ENCODE results near the gene MOV10L1. TPM values are rescaled to one million over a fixed set of nuclear protein-coding genes. Genes with fewer than 3 reads are reported as not detected.

The MOV10L1 gene
- total and polyA plus RNA-seq, 9 of the 15 experiments (the other 6 are each of a cell fraction or from before 2014, with no cell fraction given): 0.06 to 0.43 (median 0.15) TPM

DNA sequence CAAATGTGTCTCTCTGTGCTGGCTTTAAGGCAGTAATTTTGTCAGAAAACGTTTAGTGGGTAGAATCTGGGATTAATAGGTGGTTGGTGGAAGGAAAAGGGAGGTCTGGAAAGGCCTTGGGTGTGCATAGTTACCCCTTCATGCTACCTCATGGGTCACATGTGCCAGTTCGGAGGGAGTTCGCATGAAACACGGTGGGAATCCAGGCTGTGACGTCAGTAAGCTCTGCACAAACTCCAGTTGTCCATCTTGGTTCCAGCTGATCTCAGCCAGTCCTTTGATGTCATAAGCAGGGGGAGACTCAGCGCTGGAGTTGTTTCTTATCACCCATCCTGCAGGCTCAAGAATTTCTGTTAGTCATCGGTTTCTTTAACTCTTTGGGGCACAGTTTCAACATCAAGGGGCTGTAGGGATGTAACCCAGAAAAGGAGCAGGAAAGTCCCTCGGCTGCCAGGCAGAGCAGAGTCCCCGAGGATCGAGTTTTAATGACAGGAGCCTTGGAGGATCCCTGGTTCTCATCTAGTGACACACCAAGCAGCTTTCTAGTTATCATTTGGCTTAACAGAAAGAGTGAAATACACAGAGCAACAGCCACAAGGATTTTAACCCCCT, 28.9 kb downstream of the MOV10L1 start (continued):
- TF ChIP-seq SP2 (IDR thresholded peaks at IDR 0.05; ENCODE audit: extremely low read depth, low read depth, low read length, poor library complexity, severe bottlenecking) (no peak), ZSCAN29 (IDR thresholded peaks at IDR 0.05) (no peak), SMAD1 (IDR thresholded peaks at IDR 0.05; ENCODE audit: low read depth, low read length, partially characterized antibody) (peak; percentile 16), ATF7 (IDR thresholded peaks at IDR 0.05) (peak; percentile 96), LCOR (CRISPR knock-in tag; IDR thresholded peaks at IDR 0.05) (0 out of 2 replicates have a peak, but pooled peaks have one; percentile 52), ZNF175 (CRISPR knock-in tag; IDR thresholded peaks at IDR 0.05; ENCODE audit: low read depth) (peak; percentile 70), ZNF695 (CRISPR knock-in tag; IDR thresholded peaks at IDR 0.05) (no peak), PML (IDR thresholded peaks at IDR 0.05; ENCODE audit: low read length) (peak; percentile 81), TEAD2 (tag; IDR thresholded peaks at IDR 0.05) (peak; percentile 75), SP1 (CRISPR knock-in tag; IDR thresholded peaks at IDR 0.05) (peak; percentile 35; the same call in 1 of the 2 replicates), NCOR1 (IDR thresholded peaks at IDR 0.05) (peak; percentile 89), TAF9B (IDR thresholded peaks at IDR 0.05; ENCODE audit: partially characterized antibody) (peak; percentile 99), ZNF121 (CRISPR knock-in tag; conservative IDR thresholded peaks at IDR 0.05) (0 out of 2 replicates have a peak, but pooled peaks have one; percentile 9), CBFA2T3 (IDR thresholded peaks at IDR 0.05) (peak; percentile 94), MTA2 (IDR thresholded peaks at IDR 0.05; ENCODE audit: low read depth) (peak; percentile 83), ZNF583 (CRISPR knock-in tag; IDR thresholded peaks at IDR 0.05) (no peak; the same call in 1 of the 2 replicates), BACH1 (tag; IDR thresholded peaks at IDR 0.05) (no peak), TCF7L2 (IDR thresholded peaks at IDR 0.05; ENCODE audit: low read depth, low read length) (peak; percentile 68; the same call in 1 of the 2 replicates), ZNF217 (CRISPR knock-in tag; IDR thresholded peaks at IDR 0.05) (no peak), HDAC3 (IDR thresholded peaks at IDR 0.05; ENCODE audit: borderline replicate concordance, partially characterized antibody) (peak; percentile 81)
- TF ChIP-seq, protein P1, sequence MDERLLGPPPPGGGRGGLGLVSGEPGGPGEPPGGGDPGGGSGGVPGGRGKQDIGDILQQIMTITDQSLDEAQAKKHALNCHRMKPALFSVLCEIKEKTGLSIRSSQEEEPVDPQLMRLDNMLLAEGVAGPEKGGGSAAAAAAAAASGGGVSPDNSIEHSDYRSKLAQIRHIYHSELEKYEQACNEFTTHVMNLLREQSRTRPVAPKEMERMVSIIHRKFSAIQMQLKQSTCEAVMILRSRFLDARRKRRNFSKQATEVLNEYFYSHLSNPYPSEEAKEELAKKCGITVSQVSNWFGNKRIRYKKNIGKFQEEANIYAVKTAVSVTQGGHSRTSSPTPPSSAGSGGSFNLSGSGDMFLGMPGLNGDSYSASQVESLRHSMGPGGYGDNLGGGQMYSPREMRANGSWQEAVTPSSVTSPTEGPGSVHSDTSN (CRISPR knock-in tag; IDR thresholded peaks at IDR 0.05; ENCODE audit: low read depth): no peak
- TF ChIP-seq, protein P1 (tag; conservative IDR thresholded peaks at IDR 0.05; ENCODE audit: low read depth): peak; percentile 61
- TF ChIP-seq, protein P2, sequence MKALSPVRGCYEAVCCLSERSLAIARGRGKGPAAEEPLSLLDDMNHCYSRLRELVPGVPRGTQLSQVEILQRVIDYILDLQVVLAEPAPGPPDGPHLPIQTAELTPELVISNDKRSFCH (CRISPR knock-in tag; IDR thresholded peaks at IDR 0.05): no peak
- TF ChIP-seq, protein P2 (tag; IDR thresholded peaks at IDR 0.05): no peak
- TF ChIP-seq, protein P3, sequence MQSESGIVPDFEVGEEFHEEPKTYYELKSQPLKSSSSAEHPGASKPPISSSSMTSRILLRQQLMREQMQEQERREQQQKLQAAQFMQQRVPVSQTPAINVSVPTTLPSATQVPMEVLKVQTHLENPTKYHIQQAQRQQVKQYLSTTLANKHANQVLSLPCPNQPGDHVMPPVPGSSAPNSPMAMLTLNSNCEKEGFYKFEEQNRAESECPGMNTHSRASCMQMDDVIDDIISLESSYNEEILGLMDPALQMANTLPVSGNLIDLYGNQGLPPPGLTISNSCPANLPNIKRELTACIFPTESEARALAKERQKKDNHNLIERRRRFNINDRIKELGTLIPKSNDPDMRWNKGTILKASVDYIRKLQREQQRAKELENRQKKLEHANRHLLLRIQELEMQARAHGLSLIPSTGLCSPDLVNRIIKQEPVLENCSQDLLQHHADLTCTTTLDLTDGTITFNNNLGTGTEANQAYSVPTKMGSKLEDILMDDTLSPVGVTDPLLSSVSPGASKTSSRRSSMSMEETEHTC (IDR thresholded peaks at IDR 0.05): no peak
- TF ChIP-seq, protein P4, sequence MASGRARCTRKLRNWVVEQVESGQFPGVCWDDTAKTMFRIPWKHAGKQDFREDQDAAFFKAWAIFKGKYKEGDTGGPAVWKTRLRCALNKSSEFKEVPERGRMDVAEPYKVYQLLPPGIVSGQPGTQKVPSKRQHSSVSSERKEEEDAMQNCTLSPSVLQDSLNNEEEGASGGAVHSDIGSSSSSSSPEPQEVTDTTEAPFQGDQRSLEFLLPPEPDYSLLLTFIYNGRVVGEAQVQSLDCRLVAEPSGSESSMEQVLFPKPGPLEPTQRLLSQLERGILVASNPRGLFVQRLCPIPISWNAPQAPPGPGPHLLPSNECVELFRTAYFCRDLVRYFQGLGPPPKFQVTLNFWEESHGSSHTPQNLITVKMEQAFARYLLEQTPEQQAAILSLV (tag; IDR thresholded peaks at IDR 0.05): no peak

Measured in K562 (cell line).